Activated CD8-positive, alpha-beta memory T cell treated with anti-CD3 and anti-CD28 coated beads, Interleukin-2, amount 50 U/mL, for 1 hour (primary cell): ENCODE results near the gene SMO.
"Not testable (repeated sequence)": the region's sequence is repeated elsewhere in the genome, so short reads cannot be mapped to it uniquely, and the experiment has no call there.

Source experiments
- DNase-seq: peaks from one replicate; pipeline ENCODE4 v3.0.0-alpha.2; 2020; ENCODE audit errors: extremely low read depth

Gene SMO

DNA sequence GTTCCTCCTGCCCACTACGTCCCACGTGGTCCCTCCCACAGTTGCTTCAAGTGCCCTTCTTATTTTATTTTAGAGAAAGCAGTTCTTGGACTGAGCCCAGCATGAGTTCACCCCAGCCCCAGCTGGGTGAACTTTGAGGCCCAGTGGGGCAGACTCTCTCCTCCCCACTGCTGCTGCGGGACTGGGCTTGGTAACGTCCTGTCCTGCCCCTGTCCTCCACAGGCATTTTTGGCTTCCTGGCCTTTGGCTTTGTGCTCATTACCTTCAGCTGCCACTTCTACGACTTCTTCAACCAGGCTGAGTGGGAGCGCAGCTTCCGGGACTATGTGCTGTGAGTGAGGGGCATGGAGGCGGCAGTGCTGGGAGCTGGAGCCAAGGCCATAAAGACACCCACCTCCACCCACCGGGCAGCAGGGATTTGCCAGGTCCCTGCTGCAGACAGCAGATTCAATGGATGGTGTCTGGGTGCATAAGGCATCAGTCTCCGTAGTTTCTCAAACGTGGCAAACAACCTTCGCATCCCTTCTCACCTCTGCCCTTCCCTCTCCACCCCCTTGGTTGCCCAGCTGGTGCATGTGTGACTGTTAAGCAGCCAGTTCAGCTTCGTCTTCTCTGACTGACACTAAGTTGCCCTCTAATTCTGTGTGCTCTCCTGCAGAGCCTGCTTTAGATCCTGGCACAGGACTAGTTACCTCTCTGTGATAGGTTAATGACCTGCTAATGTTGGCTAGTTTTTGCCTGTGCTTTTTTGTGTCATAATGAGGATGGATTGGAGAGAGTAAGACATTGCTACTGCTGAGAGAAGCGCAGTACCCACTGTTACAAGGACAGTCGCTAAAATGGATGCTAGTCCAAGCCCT lies 20.9 kb downstream of the SMO start:
- no peak for DNase-seq

DNA sequence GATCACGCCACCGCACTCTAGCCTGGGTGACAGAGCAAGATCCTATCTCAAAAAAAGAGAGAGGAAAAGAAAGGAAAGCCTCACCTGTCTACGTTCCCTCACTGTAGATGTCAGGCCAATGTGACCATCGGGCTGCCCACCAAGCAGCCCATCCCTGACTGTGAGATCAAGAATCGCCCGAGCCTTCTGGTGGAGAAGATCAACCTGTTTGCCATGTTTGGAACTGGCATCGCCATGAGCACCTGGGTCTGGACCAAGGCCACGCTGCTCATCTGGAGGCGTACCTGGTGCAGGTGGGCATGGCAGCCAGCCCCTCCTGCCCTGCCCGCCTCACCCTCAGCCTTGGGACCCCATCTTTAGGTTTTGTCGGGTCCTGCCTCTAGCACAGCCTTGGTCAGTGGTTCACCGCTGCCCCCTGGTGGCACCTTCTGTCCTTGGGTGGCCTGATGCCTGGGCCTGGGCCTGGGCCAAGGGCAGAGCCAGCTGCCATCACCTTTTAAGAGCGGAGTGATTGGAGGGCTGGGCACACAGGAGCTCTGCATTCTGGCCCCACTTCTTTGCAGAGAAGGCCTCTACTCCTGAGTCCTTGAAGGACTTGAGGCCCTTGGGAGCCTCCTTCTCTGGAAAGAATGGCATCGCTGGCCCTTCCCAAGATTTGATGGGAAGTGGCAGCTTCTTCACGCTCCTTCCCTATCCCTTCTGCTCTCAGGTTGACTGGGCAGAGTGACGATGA lies 22.0 kb downstream of the SMO start:
- no peak for DNase-seq

DNA sequence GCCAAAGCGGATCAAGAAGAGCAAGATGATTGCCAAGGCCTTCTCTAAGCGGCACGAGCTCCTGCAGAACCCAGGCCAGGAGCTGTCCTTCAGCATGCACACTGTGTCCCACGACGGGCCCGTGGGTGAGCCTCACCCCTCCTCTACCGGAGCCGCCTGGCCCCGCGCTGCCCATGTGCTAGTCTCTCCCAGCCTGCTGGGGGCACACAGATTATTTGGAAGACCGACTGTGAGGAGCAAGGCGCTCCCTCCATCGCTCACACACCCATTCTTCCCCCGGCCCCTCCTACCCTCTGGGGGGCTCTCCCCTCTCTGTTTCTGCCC lies 22.5 kb downstream of the SMO start:
- no peak for DNase-seq

DNA sequence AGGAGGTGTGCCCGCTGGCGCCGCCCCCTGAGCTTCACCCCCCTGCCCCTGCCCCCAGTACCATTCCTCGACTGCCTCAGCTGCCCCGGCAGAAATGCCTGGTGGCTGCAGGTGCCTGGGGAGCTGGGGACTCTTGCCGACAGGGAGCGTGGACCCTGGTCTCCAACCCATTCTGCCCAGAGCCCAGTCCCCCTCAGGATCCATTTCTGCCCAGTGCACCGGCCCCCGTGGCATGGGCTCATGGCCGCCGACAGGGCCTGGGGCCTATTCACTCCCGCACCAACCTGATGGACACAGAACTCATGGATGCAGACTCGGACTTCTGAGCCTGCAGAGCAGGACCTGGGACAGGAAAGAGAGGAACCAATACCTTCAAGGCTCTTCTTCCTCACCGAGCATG lies 23.7 kb downstream of the SMO start:
- DNase-seq: no peak

DNA sequence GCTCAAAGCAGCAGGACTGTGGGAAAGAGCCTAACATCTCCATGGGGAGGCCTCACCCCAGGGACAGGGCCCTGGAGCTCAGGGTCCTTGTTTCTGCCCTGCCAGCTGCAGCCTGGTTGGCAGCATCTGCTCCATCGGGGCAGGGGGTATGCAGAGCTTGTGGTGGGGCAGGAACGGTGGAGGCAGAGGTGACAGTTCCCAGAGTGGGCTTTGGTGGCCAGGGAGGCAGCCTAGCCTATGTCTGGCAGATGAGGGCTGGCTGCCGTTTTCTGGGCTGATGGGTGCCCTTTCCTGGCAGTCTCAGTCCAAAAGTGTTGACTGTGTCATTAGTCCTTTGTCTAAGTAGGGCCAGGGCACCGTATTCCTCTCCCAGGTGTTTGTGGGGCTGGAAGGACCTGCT lies 24.2 kb downstream of the SMO start:
- DNase-seq: no peak

DNA sequence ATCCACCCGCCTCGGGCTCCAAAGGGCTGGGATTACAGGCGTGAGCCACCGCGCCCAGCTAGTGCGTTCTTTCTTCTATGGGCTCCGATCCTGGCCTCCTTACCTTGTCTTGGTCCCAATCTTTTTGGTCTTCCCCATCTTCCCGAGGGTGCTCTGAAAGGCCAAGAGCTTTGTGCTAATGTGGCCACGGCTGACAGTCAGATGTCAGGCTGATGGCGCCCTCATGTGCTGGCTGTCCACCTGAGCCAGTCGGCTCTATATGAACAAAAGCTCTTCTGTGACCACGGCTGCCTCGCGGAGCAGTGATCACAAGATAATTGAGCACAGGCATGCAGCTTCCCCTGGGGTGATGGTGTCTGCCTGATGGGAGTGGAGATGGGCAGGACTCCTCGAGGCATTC lies 25.4 kb downstream of the SMO start:
- no peak for DNase-seq

DNA sequence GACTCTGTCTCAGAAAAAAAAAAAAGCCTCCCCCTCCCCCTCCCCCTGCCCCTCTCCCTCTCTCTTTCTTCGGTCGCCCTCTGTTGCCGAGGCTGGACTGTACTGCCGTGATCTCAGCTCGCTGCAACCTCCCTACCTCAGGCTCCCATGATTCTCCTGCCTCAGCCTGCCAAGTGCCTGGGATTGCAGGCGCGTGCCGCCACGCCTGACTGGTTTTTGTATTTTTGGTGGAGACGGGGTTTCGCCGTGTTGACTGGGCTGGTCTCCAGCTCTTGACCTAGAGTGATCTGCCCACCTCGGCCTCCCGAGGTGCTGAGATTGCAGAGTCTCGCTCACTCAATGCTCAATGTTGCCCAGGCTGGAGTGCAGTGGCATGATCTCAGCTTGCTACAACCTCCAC lies 27.3 kb downstream of the SMO start:
- not testable (repeated sequence) for DNase-seq

DNA sequence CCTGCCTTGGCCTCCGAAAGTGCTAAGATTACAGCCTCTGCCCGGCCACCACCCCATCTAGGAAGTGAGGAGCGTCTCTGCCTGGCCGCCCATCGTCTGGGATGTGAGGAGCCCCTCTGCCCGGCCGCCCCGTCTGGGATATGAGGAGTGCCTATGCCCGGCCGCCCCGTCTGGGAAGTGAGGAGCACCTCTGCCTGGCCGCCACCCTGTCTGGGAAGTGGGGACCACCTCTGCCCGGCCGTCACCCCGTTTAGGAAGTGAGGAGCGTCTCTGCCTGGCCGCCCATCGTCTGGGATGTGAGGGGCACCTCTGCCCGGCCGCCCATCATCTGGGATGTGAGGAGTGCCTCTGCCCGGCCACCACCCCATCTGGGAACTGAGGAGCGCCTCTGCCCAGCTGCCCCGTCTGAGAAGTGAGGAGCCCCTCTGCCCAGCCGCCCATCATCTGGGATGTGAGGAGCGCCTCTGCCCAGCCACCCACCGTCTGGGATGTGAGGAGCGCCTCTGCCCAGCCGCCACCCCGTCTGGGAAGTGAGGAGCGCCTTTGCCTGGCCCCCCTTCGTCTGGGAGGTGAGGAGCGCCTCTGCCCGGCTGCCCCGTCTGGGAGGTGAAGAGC lies 27.8 kb downstream of the SMO start:
- DNase-seq: not testable (repeated sequence)

DNA sequence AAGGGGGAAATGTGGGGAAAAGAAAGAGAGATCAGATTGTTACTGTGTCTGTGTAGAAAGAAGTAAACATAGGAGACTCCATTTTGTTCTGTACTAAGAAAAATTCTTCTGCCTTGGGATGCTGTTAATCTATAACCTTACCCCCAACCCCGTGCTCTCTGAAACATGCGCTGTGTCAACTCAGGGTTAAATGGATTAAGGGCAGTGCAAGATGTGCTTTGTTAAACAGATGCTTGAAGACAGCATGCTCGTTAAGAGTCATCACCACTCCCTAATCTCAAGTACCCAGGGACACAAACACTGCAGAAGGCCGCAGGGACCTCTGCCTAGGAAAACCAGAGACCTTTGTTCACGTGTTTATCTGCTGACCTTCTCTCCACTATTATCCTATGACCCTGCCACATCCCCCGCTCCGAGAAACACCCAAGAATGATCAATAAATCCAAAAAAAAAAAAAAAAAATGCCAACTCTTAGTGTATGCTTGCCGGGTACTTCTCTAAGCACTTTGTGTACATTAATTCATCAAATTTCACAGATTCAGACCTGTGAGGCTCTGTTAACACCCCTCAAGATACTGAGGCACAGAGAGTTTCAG lies 28.5 kb downstream of the SMO start:
- DNase-seq: not testable (repeated sequence)

DNA sequence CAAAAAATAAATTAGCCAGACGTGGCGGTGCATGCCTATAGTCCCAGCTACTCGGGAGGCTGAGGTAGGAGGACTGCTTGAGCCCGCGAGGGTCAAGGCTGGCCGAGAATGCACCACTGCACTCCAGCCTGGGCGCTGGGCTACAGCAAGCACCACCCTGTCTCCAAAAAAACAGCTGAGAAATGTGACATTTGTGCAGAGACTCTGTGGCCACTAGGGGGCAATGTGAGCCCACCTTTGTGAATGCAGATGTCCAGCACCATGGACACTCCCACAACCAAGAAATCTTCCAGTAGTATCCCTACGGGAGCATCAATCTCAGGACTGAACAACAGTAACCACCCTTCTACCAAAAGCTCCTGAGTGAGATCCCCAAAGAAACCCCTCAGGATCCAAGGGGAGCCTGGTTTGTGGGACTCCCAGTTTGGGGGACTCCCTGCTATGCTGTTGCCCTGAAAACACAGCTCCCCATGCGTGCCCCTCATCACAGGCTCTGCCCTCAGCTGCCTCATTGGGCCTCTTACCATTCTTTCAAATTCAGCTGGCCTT lies 30.2 kb downstream of the SMO start:
- DNase-seq: peak; percentile 58

DNA sequence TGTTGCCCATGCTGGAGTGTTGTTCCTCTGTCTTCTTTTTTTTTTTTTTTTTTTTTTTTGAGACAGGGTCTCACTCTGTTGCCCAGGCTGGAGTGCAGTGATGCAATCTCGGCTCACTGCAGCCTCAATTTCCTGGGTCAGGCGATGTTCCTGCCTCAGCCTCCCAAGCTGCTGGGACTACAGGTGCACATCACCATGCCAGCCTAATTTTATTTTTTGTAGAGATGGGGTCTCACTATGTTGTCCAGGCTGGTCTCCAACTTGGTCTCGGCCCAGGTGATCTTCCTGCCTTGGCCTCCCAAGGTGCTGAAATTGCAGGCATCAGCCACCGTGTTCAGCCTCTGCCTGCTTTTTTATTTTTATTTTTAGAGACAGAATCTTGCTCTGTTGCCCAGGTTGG lies 30.7 kb downstream of the SMO start:
- not testable (repeated sequence) for DNase-seq

DNA sequence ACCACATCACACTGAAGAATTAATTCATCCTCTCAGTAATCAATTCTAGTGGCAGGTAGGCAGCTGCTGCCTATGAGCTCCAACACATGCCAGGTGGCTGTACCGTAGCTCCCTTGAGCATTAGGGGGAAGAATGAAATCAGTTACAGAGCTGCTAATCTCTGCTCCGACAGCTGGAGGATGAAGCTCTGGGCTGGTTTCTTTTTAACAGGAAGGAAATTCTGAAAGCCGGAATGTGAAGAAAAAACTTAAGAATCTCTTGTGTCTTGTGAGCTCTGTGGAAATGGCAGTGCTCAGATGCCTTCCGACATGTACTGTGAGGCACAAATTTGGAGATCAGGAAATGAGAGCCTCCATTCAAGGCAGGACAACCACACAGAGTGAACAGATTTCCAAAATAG lies 33.6 kb downstream of the SMO start:
- no peak for DNase-seq

DNA sequence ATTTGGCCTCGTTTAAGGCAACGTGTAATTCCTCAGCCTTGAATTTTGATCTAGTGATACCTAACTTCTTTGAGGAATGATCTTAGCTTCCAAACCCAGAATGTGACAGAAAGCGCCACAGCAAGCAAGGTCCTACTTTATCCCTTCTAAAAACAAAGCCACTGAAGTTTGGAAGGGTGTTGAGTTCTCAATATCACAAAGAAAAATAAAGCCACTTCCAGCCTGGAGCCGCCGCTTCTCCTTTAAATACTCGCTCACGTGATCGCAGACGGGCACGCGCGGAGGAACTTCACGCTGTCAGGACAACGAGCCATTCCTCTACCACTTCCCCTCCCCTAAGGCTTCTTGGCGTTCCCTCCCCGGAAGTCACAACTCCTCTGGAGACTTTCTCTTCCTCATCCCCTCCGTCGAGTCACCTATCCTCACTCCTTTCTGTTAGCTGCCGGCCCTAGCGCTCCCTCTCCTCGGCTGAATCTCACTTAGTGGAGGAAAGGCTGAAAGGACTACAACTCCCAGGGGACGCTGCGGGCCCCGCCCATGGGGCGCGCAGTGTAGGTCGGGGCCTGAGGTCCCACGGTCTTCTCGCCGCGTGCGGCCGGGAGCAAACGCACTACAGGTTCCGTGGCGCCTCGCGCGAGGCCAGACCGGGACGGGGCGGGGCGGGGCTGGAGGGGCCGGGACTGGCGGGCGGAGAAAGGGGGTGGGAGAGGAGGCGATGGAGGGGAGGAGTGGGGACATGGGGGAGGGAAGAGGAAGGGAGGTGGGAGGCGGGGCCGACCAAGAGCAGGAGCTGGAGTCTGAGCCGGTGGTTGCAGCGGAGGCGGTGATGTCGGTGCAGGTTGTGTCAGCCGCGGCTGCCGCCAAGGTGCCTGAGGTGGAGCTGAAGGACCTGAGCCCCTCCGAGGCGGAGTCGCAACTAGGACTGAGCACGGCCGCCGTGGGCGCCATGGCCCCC lies 36.1 kb downstream of the SMO start, which contains the start of gene AHCYL2:
AHCYL2 (plus strand) TSS at position 780 of the 955 bp plus-strand sequence.
- DNase-seq: peak; percentile 88

DNA sequence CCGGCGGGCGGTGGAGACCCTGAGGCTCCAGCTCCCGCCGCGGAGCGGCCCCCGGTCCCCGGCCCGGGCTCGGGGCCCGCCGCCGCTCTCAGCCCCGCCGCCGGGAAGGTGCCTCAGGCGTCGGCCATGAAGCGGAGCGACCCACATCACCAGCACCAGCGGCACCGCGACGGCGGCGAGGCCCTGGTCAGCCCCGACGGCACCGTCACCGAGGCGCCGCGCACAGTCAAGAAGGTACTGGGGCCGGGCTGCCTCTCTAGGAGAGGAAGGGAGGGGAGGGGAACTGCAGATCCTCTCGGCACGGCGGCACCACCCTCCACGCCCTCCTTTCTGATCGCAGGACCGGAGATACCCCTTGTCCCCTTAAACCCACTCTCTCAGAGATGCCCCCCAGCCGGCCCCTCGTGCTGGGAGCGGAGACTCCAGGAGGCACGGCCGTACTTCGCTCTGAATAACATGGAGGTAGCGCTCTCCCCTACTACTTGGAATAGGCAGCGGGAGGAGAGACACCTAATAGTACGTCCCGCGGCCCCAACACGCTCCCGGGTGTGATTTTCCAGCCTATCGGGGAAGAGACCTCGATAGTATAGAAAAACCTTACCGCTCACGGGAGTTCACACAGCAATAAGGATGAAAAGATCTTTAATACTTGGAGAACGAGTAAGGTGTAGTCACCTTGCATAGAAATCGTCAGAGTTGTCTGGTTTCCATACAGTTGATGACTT lies 36.9 kb downstream of the SMO start:
- no peak for DNase-seq

DNA sequence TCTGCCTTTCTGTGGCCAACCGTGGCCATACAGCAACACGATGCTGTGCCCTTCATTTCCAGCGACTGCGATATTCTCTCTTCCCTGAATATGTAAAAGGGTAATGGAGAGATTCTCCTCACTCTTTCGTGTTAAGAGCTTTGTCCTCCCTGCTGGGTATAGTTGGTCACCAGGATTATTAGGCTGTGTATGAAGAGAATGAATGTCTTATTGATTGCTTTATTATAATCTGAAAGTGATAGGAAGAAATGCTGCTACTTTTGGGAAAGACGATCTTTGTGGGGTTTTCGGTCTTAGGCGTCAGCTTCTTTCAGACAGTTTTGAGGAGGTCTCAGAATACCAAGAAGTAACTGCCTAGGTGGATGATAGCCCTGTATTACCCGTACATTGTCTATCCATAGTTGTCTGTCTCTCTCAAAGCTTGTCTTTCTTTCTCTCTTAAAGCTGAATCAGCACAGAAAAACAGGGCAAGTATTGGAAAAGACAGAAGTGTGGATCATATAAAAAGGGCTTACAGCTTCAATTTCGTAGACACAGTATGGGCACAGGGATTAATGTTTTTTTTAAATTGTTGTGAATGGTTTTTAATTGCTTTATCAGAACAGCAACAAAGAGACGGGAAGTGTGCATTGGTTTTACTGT lies 37.6 kb downstream of the SMO start:
- no peak for DNase-seq

DNA sequence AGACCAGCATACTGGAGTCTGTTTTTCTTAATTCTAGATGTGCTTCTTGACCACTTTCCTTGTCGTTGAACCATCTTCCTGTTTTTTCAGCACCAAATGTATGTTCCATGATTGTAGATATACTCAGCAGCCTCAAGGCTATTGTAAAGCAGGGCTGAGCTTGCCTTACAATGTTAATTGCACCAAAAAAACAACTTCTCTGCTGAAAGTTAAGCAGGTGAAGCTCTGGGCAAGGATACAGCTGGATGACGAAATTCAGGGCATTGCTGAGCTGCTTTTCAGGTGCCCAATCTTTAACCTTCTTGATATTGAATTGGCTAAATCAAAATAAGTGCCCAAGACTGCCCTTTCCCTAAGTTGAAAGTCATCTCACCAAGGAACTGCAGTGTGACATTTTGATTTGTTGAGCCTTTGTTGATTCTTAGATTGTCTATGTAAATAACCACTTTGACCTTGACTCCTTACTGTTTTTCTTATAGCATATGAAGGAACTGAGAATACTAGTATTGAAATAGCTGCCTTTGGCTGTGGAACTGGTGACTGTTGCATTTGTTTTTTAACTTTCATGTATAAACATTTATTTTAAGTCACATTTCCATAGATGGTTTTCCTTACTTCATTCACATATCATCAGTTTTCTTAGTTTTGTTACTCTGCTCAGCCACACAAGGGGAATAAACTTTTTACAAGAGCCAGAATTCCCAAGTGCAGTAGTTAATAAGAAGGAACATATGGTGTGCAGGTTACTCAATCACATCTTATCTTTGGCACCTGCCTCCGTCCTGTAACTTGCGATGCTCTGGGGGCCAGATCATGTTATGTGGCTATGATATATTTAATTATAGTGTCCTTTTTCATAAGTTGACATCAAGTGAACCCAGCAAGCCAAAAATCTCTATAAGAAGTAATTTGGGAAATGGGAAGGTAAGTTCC lies 39.5 kb downstream of the SMO start:
- no peak for DNase-seq

DNA sequence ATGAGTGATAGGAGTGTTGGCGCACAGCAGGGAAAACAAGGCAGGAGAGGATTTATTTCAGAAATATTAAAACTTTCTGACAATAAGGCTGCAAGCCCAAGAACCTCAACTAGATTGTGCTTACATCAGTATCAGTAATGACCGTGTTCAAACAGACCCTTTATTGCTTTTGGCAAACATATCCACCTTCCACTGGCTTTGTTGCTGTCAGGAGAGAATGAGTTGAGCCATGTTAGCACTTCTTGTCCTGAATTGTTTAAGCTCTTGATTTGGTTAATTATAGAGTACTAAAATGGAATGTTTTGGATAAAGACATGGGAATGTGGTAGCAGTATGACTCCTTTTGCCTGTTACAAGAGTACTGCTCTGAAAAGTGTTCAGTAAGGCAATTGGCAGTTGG lies 40.2 kb downstream of the SMO start:
- DNase-seq: no peak

DNA sequence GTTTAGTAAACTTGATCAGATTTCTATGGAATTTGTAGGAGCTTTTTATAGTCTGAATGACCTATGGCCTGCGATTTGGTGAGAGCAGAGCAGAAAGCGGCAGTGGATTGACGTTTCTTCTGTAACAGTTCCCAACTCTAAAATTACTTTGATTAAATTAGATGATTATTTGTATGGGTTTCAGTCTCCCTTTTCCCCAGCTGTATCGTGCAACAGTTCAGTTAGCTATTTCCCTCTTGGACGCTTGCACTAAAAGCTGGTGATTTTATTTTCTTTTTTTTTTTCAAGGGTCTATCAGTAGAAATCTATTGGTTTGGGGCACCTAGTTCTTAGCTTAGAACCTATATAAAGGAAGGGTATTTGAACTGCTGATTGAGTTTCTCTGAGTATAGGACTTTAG lies 43.2 kb downstream of the SMO start:
- DNase-seq: no peak

DNA sequence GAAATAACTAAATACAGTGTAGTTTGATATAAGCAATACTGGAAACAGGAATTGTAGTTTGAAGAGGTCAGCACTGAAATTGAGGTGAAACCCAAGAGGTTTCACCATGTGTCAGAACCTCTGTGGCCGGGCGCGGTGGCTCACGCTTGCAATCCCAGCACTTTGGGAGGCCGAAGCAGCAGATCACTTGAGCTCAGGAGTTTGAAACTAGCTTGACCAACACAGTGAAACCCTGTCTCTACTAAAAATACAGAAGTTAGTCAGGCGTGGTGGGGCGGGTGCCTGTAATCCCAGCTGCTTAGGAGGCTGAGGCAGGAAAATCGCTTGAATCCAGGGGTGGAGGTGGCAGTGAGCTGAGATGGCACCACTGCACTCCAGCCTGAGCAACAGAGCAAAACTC lies 50.1 kb downstream of the SMO start:
- no peak for DNase-seq
